Smooth muscle cell (in vitro differentiated cells): ENCODE results near the gene STON1. TPM values are rescaled to one million over a fixed set of nuclear protein-coding genes. Genes with fewer than 3 reads are reported as not detected.

Experiments
- DNase-seq: peaks from one replicate; lab custom pipeline; 2025; ENCODE audit not compliant: unreplicated experiment; lab: John Stamatoyannopoulos, UW
- H2AFZ ChIP-seq: fragments of 200-600 bp; sonication (generic); 2 replicates; pipeline ENCODE4 v1.6.0; 2016; ENCODE audit warnings: antibody characterized with exemption, low read depth, mild to moderate bottlenecking
- H3F3A ChIP-seq: fragments of 200-600 bp; sonication (generic); 2 replicates; pipeline ENCODE4 v1.6.0; 2017; ENCODE audit warnings: antibody characterized with exemption, low read depth
- H3K27ac ChIP-seq: fragments of 200-600 bp; sonication (generic); 2 replicates; pipeline ENCODE4 v1.5.1; 2016; ENCODE audit warnings: low read depth, mild to moderate bottlenecking
- H3K27me3 ChIP-seq: fragments of 200-600 bp; sonication (generic); 2 replicates; pipeline ENCODE4 v1.6.1; 2016; ENCODE audit warnings: low read depth, mild to moderate bottlenecking
- H3K36me3 ChIP-seq: fragments of 200-600 bp; sonication (generic); 2 replicates; pipeline ENCODE4 v1.5.1; 2016; ENCODE audit warnings: low read depth
- H3K4me1 ChIP-seq: fragments of 200-600 bp; sonication (generic); 2 replicates; pipeline ENCODE4 v1.5.1; 2016; ENCODE audit warnings: low read depth
- H3K4me2 ChIP-seq: fragments of 200-600 bp; sonication (generic); 2 replicates; pipeline ENCODE4 v1.6.0; 2016; ENCODE audit warnings: mild to moderate bottlenecking
- H3K4me3 ChIP-seq: fragments of 200-600 bp; sonication (generic); 2 replicates; pipeline ENCODE4 v1.5.1; 2016; ENCODE audit warnings: mild to moderate bottlenecking
- H3K79me2 ChIP-seq: fragments of 200-600 bp; sonication (generic); 2 replicates; pipeline ENCODE4 v1.6.0; 2016; ENCODE audit warnings: low read depth, mild to moderate bottlenecking
- H3K9ac ChIP-seq: fragments of 200-600 bp; sonication (generic); 2 replicates; pipeline ENCODE4 v1.6.0; 2016; ENCODE audit warnings: low read depth
- H3K9me3 ChIP-seq: fragments of 200-600 bp; sonication (generic); replicated peaks from 2 replicates; pipeline ENCODE4 v1.5.1; 2016; ENCODE audit warnings: low read depth
- H4K20me1 ChIP-seq: fragments of 200-600 bp; sonication (generic); 2 replicates; pipeline ENCODE4 v1.6.0; 2016; ENCODE audit warnings: low read depth
- WGBS: methylation state at CpG from one replicate; pipeline ENCODE4 v1.1.7; 2016; ENCODE audit warnings: low lambda C conversion rate; 5-methylcytosine and 5-hydroxymethylcytosine counted together
- polyA plus RNA-seq: library from polyadenylated mRNA; unstranded; fragments of >200 nt; fragmentation: Nextera tagmentation; extraction: Ambion mirVana; gene quantifications from 2 replicates; pipeline ENCODE4 v1.2.1, GENCODE V29; 2016
- total RNA-seq: library from RNA; depleted of rRNA; stranded (reverse); fragments of >200 nt; gene quantifications from 2 replicates; pipeline ENCODE4 v1.2.3, GENCODE V29; 2014
- TF ChIP-seq, protein P1 (sequence below): fragments of 200-600 bp; sonication (generic); IDR thresholded peaks from 2 replicates; pipeline ENCODE4 v1.5.1; 2017; ENCODE audit warnings: borderline replicate concordance, mild to moderate bottlenecking, antibody characterized with exemption; ENCODE audit not compliant: insufficient read depth, poor library complexity, severe bottlenecking

Gene STON1
- total and polyA plus RNA-seq, 2 experiments from 2014 or later = 15.3 to 56.6 TPM

DNA sequence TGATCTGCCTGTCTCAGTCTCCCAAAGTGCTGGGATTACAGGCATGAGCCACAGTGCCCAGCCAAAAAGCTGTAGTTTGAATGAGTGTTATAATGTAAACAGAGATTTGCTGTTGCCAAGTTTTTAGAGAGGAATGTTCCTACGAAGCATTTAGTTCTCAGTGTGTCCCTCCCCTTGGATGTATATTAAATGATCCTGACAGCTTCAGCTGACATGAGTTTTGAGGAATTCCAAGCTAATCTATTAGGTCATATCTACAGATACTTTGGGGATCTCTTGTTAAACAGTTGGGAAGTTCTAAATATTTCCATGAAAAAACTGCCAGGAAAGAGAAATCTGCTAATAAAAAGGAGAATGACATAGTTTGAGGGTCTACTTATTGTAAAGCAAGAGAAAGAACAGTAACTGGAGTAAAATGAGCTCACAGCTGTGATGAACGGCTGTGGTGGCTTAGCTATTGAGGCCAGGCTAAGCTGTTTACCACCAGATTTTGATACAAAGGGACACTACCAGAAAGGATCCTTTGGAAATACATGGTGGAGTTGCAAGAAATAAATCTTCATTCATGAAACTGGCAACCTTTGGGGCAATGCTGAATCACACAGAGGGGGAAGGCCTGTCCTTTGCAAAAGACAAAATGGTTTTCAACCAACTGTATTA is 2.6 kb upstream of the STON1 start:
- Histone ChIP-seq H3F3A (peaks cover 39% of the 10 kb centered on the region), H2AFZ (no peak overlapping the region), H3K4me2 (peak overlapping the region; percentile 27), H4K20me1 (peaks cover 6% of the 10 kb centered on the region), H3K79me2 (peaks cover 6% of the 10 kb centered on the region), H3K9ac (no peak overlapping the region), H3K27ac (peak overlapping the region; percentile 65), H3K9me3 (no peaks in the 10 kb centered on the region), H3K27me3 (no peaks in the 10 kb centered on the region), H3K36me3 (no peaks in the 10 kb centered on the region), H3K4me1 (peaks cover 28% of the 10 kb centered on the region), H3K4me3 (no peak overlapping the region)
- DNase-seq = no peak
- TF ChIP-seq, protein P1, sequence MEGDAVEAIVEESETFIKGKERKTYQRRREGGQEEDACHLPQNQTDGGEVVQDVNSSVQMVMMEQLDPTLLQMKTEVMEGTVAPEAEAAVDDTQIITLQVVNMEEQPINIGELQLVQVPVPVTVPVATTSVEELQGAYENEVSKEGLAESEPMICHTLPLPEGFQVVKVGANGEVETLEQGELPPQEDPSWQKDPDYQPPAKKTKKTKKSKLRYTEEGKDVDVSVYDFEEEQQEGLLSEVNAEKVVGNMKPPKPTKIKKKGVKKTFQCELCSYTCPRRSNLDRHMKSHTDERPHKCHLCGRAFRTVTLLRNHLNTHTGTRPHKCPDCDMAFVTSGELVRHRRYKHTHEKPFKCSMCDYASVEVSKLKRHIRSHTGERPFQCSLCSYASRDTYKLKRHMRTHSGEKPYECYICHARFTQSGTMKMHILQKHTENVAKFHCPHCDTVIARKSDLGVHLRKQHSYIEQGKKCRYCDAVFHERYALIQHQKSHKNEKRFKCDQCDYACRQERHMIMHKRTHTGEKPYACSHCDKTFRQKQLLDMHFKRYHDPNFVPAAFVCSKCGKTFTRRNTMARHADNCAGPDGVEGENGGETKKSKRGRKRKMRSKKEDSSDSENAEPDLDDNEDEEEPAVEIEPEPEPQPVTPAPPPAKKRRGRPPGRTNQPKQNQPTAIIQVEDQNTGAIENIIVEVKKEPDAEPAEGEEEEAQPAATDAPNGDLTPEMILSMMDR = no peak
- 25% methylated on average over 2 of the region's 2 CpGs for WGBS

DNA sequence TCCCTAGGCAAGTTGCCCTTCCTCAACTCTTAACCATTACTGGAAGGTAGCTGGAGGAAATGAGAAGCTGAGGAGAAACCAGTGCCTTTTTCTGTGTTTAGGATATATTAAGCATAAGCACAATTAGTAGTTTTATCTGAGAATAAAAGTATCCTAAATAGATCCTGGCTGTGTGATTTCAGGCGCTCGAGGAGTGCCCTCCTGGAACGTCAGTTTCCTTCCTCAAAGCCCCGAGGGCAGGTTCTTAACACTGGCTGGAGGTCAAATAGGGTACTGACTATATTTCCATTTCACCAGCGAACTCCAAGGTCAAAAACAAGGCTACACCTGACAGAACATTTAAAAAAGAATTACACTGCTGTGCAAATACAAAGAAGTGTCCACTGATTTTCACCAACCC is 1.5 kb upstream of the STON1 start:
- Histone ChIP-seq H3K4me3 (no peak overlapping the region), H3K9me3 (no peaks in the 10 kb centered on the region), H3K27ac (peak overlapping the region; percentile 65), H3K79me2 (peaks cover 17% of the 10 kb centered on the region), H2AFZ (no peak overlapping the region), H3K4me1 (peaks cover 28% of the 10 kb centered on the region), H3K27me3 (no peaks in the 10 kb centered on the region), H3K9ac (no peak overlapping the region), H4K20me1 (peaks cover 16% of the 10 kb centered on the region), H3F3A (peaks cover 42% of the 10 kb centered on the region), H3K4me2 (no peak overlapping the region), H3K36me3 (no peaks in the 10 kb centered on the region)
- no peak for DNase-seq
- WGBS = 93% methylated on average over 5 of the region's 5 CpGs
- TF ChIP-seq, protein P1 = no peak

DNA sequence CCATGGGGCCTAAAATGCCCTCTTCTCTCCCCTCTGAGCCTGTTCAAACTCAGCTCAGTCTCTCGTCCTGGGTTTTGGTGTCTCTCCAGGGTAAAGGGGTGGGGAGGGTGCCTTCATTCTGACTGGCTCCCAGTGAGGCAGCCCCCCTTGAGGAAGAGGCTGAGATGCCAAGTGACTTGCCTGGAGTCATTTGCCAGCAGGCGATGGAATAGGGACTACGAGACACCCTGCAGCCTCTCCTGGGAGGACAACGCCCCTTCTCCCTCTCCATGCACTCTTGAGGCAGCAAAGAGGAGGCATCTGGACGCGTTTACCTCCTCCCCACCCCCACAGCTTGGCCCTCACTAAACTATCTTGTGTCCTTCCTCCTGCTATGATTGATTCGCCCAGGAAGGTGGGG is 760 bp upstream of the STON1 start:
- no peaks in the 10 kb centered on the region for H3K27me3 ChIP-seq
- peaks cover 25% of the 10 kb centered on the region for H3K79me2 ChIP-seq
- H3K9me3 ChIP-seq = no peaks in the 10 kb centered on the region
- H3F3A ChIP-seq = peaks cover 42% of the 10 kb centered on the region
- peak overlapping the region; percentile 88 for H3K4me2 ChIP-seq
- WGBS = 47% methylated on average over 7 of the region's 7 CpGs
- no peak overlapping the region for H2AFZ ChIP-seq
- no peak for DNase-seq
- H4K20me1 ChIP-seq = peaks cover 21% of the 10 kb centered on the region
- peak overlapping the region; percentile 91 for H3K4me3 ChIP-seq
- H3K36me3 ChIP-seq = no peaks in the 10 kb centered on the region
- TF ChIP-seq, protein P1 = no peak
- H3K9ac ChIP-seq = no peak overlapping the region
- no peak overlapping the region for H3K27ac ChIP-seq
- peaks cover 28% of the 10 kb centered on the region for H3K4me1 ChIP-seq

DNA sequence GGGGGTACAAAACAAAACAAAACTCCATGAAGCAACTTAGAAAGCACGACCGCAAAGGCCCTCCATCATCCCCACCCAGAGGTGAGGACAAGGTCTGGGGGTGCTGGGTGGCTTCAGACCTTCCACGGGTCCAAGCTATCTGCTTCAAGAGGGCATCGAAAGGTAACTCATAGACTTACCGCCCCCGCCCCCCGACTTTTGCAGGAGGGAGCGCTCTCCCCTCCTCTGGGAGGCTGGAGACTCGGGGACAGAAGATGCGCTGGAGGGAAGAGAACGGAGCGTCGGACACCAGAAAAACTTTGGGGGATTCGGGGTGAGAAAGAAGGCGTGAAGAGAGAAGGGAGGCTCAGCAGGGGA is 300 bp upstream of the STON1 start:
- Histone ChIP-seq H3K27me3 (no peaks in the 10 kb centered on the region), H3K4me1 (peaks cover 28% of the 10 kb centered on the region), H3K4me2 (peak overlapping the region; percentile 88), H3F3A (peaks cover 42% of the 10 kb centered on the region), H4K20me1 (peaks cover 26% of the 10 kb centered on the region), H3K9me3 (no peaks in the 10 kb centered on the region), H3K36me3 (no peaks in the 10 kb centered on the region), H3K4me3 (peak overlapping the region; percentile 91), H2AFZ (no peak overlapping the region), H3K27ac (peak overlapping the region; percentile 91), H3K9ac (peak overlapping the region; percentile 94), H3K79me2 (peaks cover 29% of the 10 kb centered on the region)
- WGBS = 4% methylated on average over 13 of the region's 15 CpGs
- TF ChIP-seq, protein P1 = no peak
- no peak for DNase-seq
